Adipose tissue (tissue), 3 donors: ENCODE measurements around the gene SHISAL2B. TPM values are rescaled to one million over a fixed set of nuclear protein-coding genes. Genes with fewer than 3 reads are reported as not detected.
"Not testable (repeated sequence)": the region's sequence is repeated elsewhere in the genome, so short reads cannot be mapped to it uniquely, and the experiment has no call there.

Experiments
- H3K27ac ChIP-seq: one replicate; pipeline ENCODE4 v1.5.1; 2013; ENCODE audit warnings: low read depth, low read length
- WGBS, 3 donors: extraction: QIAGEN DNeasy Blood & Tissue Kit; methylation state at CpG; one replicate each; pipeline ENCODE4 v1.1.7; 2013; 5-methylcytosine and 5-hydroxymethylcytosine counted together
- polyA plus RNA-seq, 3 donors: library from polyadenylated mRNA; stranded (reverse); fragments of 200-250 nt; gene quantifications; one replicate each; pipeline ENCODE4 v1.2.3, GENCODE V29; 2013
- donor health status: healthy with polysubstance abuse.
- donor health status: Bipolar disorder and iron deficiency.
- donor health status: healthy.

The SHISAL2B gene
- polyA plus RNA-seq, 3 donors: 0.27 to 7.0 (median 1.6) TPM

- H3K27ac ChIP-seq: no peak overlapping the region
- WGBS, 3 donors: 3 to 4% (median 3%) methylated on average over 9 of the region's 9 CpGs
Observed at GRCh38 chr5:64690104-64690416, 243 bp upstream of the SHISAL2B start.

DNA sequence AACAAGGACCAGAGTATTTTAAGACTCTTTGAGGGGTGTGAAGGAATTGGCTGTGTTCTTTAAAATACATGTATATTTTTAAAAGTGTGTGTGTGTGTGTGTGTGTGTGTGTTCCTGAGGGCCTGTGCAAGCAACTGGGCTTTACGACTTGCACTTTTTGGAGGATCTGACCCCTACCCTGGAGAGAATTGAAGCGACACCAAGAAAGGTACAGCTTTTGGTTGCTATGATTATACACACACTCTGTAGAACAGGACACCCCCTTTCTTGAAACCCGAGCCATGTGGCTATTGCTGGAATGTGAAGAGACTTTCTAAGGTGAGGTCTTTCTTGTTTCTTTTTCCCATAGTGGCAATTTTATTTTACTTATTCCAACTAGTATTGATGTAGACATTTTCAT, 988 bp downstream of the SHISAL2B start:
- 27 to 33% (median 30%) methylated on average over 3 of the region's 3 CpGs for WGBS, 3 donors
- H3K27ac ChIP-seq: no peak overlapping the region

- H3K27ac ChIP-seq: no peak overlapping the region
- WGBS, 3 donors: 73 to 84% (median 74%) methylated on average over 2 of the region's 2 CpGs
Observed at GRCh38 chr5:64693636-64694035, 3.3 kb downstream of the SHISAL2B start.

DNA sequence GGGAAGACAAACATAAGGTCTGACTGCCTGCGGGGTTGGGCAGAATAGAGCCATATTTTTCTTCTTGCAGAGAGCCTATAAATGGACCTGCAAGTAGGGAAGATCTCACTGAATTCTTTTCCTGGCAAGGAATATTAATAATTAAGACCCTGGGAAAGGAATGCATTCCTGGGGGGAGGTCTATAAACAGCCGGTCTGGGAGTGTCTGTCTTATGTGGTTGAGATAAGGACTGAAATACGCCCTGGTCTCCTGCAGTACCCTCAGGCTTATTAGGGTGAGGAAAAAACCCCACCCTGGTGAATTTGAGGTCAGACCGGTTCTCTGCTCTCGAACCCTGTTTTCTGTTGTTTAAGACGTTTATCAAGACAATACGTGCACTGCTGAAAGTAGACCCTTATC, 6.1 kb downstream of the SHISAL2B start:
- WGBS, 3 donors: 78 to 92% (median 89%) methylated on average over 7 of the region's 7 CpGs
- not testable (repeated sequence) for H3K27ac ChIP-seq

GRCh38 chr5:64700765-64701164, 10.5 kb downstream of the SHISAL2B start:
- WGBS, 3 donors: 87 to 89% (median 87%) methylated on average over 4 of the region's 4 CpGs
- H3K27ac ChIP-seq: no peak overlapping the region

- 32 to 39% (median 38%) methylated on average over 2 of the region's 2 CpGs for WGBS, 3 donors
- not testable (repeated sequence) for H3K27ac ChIP-seq
Observed at GRCh38 chr5:64706074-64706473, 15.8 kb downstream of the SHISAL2B start.

GRCh38 chr5:64707191-64707590, 16.9 kb downstream of the SHISAL2B start:
- 70 to 97% (median 86%) methylated on average over 2 of the region's 2 CpGs for WGBS, 3 donors

DNA sequence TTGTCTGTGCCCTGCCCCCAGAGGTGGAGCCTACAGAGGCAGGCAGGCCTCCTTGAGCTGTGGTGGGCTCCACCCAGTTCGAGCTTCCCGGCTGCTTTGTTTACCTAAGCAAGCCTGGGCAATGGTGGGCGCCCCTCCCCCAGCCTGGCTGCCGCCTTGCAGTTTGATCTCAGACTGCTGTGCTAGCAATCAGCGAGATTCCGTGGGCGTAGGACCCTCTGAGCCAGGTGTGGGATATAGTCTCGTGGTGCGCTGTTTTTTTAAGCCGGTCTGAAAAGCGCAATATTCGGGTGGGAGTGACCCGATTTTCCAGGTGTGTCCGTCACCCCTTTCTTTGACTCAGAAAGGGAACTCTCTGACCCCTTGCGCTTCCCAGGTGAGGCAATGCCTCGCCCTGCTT, 24.2 kb downstream of the SHISAL2B start:
- 72 to 88% (median 80%) methylated on average over 9 to 12 of the region's 16 CpGs for WGBS, 3 donors
- not testable (repeated sequence) for H3K27ac ChIP-seq

More at GRCh38 chr5:64707191-64707590, 16.9 kb downstream of the SHISAL2B start:
- H3K27ac ChIP-seq: no peak overlapping the region

DNA sequence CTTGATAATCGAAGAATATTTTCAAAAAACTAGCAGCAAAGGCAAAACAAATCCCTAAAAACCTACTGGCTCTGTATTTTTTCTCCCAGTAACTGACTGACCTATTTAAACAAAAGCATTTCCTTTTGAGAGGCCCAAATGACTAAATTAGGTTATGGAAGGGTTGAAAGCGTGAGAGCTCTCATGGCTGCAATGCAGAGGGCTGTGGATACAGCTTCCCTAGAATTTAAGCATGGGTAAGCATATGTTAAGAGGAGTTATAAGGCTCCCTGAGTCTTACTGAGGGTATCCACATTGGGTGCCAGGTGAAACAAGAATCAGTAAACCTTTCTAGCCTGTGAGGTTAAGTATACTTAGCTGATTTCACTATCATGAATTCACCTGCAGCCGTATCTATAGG, 32.3 kb downstream of the SHISAL2B start:
- 79 to 100% (median 97%) methylated on average over 3 of the region's 3 CpGs for WGBS, 3 donors

DNA sequence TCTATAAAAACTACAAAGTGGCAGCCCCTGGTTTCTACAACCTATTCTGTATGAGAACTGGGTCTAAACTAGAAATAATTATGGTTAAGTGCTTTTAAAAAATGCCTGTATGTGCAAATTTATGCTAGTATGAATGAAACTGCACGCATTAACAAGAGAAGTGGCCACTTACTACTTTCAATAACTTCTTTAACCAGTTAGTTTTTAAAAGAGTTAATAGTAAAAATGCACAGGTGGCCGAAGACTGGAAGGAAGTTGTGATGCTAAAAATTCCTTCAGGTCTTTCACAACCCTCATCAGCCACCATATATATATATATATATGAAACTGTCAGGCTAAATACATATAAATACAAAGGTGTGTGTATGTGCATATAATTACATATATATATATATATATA, 36.8 kb downstream of the SHISAL2B start:
- no peak overlapping the region for H3K27ac ChIP-seq
- WGBS, 3 donors: 78 to 97% (median 86%) methylated on average over 2 of the region's 2 CpGs

More for the DNA sequence above, 32.3 kb downstream of the SHISAL2B start:
- H3K27ac ChIP-seq: no peak overlapping the region

GRCh38 chr5:64742411-64742810, 52.1 kb downstream of the SHISAL2B start:
- WGBS, 3 donors: 85 to 97% (median 86%) methylated on average over 1 of the region's 1 CpG
- H3K27ac ChIP-seq: no peak overlapping the region

DNA sequence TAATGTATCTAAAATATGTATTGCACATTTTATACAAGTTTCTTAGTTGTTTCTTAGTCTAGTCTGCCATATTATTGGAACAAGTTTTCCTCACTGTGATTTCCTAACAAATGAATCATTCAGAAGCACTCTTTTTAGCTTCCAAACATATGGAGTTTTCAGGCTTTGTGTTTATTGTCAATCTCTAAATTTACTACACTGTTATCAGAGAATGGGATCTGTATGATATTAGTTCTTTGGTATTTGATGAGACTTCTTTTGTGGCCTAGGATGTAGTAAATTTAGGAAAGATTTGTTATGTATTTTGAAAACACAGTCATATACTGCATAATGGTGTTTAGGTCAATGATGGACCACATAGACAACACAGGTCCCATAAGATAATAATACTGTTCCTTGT, 52.5 kb downstream of the SHISAL2B start:
- H3K27ac ChIP-seq: no peak overlapping the region

GRCh38 chr5:64744914-64745313, 54.6 kb downstream of the SHISAL2B start:
- WGBS, 3 donors: 97% methylated on average over 1 of the region's 1 CpG
- H3K27ac ChIP-seq: no peak overlapping the region

DNA sequence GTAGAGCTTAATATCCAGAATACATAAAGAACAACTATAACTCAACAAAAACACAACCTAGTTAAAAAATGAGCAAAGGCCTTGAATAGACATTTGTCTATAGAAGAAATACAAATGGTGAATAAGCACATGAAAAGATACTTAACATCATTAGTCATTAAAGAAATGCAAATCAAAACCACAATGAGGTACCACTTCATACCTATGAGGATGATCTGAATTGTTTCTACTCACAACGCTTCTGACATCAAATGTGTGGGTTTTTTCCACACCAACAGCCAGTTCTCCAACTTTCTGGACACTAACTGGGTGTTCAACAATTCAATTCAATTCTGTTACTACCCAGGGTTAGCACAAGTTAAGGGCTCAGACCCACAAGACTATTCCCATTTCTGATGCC, 56.1 kb downstream of the SHISAL2B start:
- 91 to 96% (median 94%) methylated on average over 1 of the region's 1 CpG for WGBS, 3 donors

DNA sequence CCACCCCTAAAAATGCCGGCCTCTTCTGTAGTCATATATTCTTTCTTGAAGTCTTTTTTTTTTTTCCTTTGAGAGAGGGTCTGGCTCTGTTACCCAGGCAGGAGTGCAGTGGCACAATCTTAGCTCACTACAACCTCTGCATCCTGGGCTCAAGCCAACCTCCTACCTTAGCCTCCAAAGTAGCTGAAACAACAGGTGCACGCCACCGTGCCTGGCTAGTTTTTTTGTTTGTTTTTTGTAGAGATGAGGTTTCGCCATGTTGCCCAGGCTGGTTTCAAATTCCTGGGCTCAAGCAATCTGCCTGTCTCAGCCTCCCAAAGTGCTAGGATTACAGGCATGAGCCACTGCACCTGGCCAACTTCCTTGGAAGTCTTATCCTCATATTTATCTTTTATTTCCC, 59.1 kb downstream of the SHISAL2B start:
- H3K27ac ChIP-seq: no peak overlapping the region
- 75 to 100% (median 96%) methylated on average over 4 of the region's 4 CpGs for WGBS, 3 donors

More for the DNA sequence above, 56.1 kb downstream of the SHISAL2B start:
- no peak overlapping the region for H3K27ac ChIP-seq

GRCh38 chr5:64754066-64754465, 63.8 kb downstream of the SHISAL2B start:
- WGBS, 3 donors: 97 to 99% (median 97%) methylated on average over 2 of the region's 2 CpGs
- H3K27ac ChIP-seq: no peak overlapping the region

DNA sequence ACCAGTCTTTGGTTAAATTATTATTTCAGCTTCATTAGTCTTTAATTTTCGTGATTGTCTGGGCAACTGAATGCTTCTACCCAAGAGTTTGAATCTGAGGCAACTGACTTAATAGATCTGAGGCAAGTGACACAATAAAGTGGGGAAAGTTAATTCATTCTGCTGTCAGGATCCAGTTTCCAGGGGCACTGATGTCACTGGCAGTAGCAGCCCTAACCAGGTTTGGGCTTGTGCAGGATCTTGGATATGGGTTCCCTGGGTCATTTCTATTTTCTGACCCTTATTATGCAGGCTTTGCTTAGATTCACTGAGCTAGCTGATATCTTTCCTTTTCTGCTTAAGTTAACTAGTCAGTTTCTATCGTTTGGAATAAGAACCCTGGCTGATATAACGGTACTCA, 68.6 kb downstream of the SHISAL2B start:
- 73 to 89% (median 85%) methylated on average over 3 of the region's 3 CpGs for WGBS, 3 donors
- H3K27ac ChIP-seq: no peak overlapping the region

- 78 to 92% (median 81%) methylated on average over 4 of the region's 4 CpGs for WGBS, 3 donors
Observed at GRCh38 chr5:64759960-64760660, 69.8 kb downstream of the SHISAL2B start.

DNA sequence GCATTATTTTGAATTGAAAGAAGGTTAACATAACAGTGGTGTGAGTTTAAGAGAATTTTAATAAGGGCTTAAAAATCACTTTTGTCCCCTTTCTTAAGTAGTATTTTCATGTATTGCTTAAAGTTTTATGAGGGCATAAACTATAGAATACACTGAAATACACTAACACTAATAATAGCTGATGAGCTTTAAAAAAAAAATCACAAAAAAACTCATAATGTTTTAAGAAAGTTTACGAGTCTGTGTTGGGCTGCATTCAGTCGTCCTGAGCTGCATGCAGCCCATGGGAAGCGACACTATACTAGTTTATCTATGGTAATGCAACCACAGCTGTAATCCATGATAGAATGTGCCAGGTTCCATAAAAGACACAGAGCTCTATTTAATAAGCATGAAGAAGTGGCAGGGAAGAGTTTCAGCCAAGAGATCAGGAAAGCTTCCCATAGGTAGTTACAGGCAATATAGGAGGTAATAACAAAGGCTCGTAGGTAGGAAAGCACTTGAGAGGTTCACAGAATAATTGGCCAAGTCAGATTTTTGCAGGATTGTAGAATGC, 73.7 kb downstream of the SHISAL2B start:
- WGBS, 3 donors: 79 to 88% (median 88%) methylated on average over 4 of the region's 4 CpGs
- no peak overlapping the region for H3K27ac ChIP-seq

More at GRCh38 chr5:64759960-64760660, 69.8 kb downstream of the SHISAL2B start:
- H3K27ac ChIP-seq: no peak overlapping the region

DNA sequence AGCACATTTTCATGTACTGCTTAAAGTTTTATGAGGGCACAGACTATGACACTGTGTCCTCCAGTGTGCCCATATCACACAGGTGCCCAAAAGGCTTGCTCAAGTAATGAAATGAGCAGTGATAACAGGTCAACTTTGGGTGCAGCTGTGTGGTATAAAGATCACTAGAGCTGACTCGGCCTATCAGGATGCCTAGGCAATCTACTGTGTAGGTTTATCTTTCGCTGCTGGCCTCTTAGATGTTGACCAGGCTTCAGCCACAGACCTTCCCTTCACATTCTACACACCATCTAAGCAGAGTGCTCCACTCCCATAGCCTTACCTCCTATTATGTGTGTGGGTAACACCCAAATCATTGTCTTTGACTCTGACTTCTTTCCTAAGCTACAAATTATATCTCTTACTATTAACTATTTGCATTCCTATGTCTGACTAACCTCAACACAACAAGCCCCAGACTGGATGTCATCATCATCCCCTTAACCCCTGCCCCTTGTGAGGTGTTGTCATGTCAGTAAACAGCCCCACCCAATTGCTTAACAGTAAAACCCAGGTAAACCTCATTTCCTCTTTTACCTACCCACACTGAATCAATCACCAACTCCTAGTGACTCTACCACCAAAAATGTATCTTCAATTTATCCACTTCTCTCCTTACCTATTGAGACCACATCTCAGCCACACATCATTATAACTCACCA, 75.7 kb downstream of the SHISAL2B start:
- no peak overlapping the region for H3K27ac ChIP-seq
- WGBS, 3 donors: 77 to 93% (median 90%) methylated on average over 2 of the region's 2 CpGs
